SW 1271 (cell line): ENCODE results near the gene CHM.

Source experiments
- DNase-seq, 2 experiments: peaks; one replicate each; lab custom pipeline; 2025; lab: John Stamatoyannopoulos, UW

The CHM gene

DNA sequence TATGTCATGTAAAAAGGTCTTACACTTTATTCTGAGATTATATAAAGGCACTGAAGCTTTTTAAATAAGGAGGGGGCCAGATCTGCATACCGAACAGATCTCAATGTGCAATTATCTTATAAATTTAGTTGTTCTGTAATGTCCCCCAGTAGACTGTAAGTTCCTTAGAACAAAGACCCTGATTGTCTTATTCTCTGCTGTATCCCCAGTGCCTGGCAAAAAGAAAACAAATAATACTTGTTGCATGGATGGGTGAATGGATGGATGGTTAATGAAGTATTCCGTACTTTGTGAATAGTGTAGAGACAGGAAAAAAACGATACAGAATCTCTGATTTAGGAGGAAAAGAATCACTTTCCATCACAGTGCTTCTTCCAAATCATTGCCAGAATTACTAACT, 141.5 kb downstream of the CHM start:
- no peak for DNase-seq

DNA sequence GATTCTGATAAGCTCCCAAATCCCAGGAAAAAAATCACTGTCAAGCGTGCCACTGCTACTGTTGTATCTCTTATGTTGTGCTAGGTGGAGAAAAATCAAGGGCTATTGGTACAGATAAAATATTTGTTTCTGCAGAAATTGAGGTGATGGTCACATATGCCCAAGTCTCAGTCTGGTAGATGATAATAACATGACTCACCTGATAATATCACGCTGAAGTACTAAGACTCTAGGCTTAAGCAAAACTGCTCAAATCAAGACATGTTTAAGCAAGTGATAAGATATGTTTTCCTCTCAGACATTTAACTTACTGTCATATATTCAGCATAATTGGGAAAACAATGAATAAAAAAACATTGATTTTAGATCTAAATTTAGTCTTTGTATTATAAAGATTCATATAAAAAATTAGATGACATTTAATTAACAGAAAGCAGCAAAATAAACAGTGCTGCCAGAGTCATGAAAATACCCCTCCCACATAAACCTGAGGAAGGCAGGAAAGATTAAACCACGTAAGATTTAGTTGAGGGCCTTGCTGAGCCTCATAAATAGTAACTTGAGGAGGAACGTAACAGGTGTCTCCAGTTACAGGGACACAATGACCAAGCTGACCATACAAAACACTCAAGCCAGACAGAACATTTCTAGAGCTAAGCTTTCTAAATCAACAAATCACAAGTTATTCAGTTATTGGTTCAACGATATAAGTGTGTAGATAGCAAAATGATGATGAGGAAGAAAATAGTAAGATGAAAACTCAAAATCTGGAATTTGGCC, 143.5 kb downstream of the CHM start:
- DNase-seq = no peak

DNA sequence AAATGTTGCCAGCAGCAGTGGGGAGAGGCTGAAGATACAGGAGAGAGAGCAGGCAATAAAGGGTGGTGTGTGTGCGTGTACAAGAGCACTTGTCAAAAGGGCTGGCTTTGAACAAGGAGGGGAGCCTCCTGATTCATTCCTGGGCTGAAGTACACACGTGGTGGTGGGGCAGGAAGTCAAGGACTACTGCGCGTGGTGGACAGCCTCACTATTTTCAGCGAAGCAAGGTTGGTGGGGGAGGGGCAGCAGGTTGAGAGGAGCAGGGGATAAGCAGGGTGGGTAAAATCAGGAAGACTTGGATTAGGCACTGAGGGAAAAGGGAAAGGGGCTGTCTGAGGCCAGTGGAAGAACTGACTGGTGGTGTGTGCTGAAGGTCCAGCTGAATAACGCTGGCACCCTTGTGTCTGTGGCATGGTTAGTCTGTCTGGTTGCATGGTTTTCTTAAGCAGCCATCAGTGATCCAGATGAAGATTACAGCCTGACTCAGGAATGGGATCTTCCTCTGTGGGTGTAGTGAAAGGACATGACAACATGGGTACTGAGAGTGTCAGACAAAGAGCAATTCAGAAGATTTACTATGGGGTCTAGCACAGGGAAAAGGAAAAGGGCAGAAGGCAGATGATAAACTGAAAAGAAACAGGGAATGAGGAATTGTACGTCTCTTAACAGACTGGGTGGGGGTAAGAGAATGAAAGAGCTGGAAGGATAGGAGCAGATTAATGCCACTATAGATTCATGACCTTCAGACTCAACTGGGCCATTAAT, 149.8 kb downstream of the CHM start:
- DNase-seq = no peak

DNA sequence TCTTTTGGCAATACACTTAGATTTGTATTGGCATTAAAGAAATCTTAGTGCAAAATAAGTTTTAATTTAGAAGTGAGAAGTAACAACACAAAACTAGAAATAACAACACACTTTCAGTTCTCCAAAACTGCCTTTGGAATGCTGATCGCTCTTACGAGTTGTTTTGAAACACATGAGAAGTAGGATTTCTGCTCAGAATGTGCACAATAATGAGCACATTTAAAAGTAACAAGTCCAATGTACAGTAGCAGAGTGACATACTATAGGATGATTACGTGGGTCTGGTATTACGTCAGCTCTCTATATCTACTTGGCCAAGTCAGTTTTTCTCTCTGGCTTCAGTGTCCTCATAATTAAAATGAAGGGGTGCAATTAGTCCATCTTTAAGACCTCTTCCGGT, 164.8 kb downstream of the CHM start:
- DNase-seq = no peak

DNA sequence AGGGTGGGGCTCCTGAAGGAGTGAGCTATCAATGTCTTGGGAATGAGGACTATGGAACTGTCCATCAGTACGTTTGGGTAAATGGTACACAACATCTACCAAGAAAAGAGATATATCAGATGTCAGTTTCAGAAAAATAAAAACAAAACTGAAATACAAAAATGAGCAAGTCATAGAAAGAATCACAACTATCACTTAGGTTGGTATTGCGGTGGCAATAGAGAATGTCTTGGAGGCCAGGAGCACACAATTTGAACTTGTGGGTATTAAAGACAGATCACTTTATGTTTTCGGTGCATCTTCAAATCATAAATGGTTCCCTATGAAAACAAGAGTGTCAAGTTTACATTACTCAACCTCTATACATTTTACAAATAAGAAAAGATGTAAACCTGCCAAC, 176.8 kb downstream of the CHM start:
- DNase-seq = no peak

DNA sequence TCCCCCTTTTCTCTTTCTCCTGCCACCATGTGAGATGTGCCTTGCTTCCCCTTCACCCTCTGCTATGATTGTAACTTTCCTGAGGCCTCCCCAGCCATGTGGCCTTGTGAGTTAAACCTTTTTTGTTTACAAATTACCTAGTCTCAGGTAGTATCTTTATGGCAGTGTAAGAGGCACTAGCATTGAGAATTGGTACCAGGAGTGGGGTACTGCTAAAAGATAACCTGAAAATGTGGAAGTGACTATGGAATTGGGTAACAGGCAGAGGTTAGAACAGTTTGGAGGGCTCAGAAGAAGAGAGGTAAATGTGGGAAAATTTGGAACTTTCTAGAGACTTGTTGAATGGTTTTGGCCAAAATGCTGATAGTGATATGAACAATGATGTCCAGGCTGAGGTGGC, 182.0 kb downstream of the CHM start:
- DNase-seq = no peak

DNA sequence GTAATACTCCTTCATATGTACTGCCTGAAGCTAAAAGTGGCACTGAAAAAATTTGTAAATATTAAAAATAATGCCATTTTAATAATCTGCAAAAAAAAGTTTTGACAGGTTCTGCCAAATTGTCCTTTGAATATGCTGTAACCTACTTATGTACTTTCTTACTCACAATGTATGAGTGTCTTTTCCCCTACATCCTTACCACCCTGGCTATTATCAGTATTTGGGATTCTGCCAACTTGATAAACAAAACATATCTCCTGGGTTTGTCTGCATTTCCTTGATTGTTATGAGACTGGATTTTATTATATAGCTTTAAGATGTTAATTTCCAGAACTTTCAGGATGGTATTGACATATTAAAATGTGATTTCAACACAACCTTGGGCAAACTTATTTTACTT, 187.9 kb downstream of the CHM start:
- DNase-seq = no peak

DNA sequence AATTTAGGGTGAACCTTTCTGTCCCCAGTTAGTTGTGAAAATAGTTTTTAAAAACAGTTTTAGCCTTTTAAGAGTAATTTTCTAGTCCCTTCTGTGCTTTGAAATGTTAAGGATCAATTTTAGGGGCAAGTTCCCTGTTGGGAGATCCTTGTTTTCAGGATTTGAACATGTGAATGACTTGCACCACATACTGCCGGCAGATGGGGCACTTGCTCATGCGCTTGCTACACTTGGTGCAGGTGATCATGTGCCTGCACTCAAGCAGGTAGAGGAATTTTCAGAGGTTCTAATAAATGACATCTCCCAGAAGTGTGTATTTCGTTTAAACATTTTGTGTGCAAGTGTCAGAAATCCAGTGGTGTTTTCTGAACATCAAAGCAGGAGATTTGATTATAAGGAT, 195.9 kb downstream of the CHM start:
- no peak for DNase-seq

DNA sequence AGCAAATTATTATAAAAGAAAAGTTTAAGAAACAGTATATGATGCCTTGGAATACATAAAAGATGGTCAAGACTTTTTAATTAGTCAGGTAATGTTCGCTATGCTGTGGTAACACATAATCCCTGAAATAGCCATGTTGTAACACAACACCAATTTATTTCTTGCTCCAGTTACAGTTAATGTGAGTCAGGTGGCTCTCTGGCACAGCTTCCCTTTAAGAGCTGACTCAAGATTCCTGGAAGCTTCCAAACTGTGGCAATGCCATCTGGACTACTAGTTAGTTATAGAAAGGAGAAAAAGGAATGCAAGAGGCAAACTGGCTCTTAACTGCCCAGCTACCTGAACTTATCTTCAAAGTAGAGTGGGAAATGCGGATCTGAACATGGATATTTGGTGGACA, 210.5 kb downstream of the CHM start:
- DNase-seq = no peak

DNA sequence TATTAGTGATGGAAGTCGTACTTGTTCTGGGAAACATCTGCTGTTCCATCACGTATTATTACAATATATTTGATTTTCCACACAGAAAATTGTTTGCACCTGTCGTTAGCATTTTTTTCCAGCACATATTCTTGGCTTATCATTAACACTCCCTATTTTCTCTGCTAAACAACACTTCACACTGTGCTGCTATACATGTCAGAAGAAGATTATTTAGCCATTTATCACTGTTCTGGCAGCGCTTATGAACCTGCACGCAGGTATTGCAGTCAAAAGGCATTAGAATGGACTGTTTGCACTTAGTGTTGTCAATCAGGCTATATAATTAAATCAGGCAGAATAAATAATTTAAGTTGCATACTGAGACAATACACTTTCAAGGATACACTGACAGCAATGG, 218.6 kb downstream of the CHM start:
- DNase-seq = no peak

DNA sequence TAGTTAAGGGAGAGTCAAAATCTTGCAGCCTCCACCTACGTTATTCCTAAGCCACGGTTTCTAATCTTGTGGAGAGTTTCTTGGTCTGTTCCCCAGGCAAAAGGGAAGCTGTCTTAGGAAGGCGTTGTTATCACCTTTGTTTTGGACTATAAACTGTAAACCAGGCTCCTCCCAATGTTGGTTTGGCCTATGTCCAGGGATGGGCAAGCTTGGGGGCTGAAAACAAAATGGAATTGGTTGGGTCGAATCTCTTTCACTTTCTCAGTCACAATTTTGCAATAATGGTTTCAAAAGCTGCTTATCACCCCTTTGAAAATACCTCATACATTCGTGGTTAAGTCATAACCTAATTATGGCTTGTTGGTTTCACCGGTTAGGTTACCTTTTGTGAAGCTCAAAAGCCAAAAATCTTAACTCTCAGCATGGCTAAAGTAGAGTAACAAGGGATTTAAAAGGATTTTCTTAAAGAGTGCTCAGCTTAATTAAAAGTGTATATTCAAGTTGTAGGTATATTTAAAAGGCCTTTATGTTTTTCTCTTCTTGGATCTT, 232.1 kb downstream of the CHM start:
- no peak for DNase-seq
